HEK293T (cell line): Measurements from ENCODE around the gene TXNRD2.

Experiments used
- CTCF ChIA-PET: fragments of 350-600 bp; formaldehyde crosslinking; extraction: SDS; loops from one replicate; lab custom pipeline; 2021; ENCODE audit warnings: antibody characterized with exemption, inconsistent platforms; lab: Yijun Ruan, JAX
- POLR2A ChIA-PET: fragments of 350-600 bp; formaldehyde crosslinking; extraction: SDS; loops from one replicate; lab custom pipeline; 2020; ENCODE audit warnings: antibody characterized with exemption, inconsistent platforms; lab: Yijun Ruan, JAX
- DNase-seq: peaks from one replicate; pipeline ENCODE4 v3.0.0; 2012; ENCODE audit warnings: mixed read lengths; ENCODE audit errors: extremely low spot score
- ARNT ChIP-seq: fragments of 450-650 bp; IDR thresholded peaks from 2 replicates; pipeline ENCODE4 v1.6.1; 2017; ENCODE audit warnings: mild to moderate bottlenecking
- BHLHE40 ChIP-seq: fragments of 450-650 bp; IDR thresholded peaks from 2 replicates; pipeline ENCODE4 v1.6.1; 2016; ENCODE audit warnings: mild to moderate bottlenecking, moderate library complexity, borderline replicate concordance
- CTBP1 ChIP-seq: fragments of 450-650 bp; IDR thresholded peaks from 2 replicates; pipeline ENCODE4 v1.6.1; 2016; ENCODE audit warnings: borderline replicate concordance
- ELF4 ChIP-seq: fragments of 450-650 bp; IDR thresholded peaks from 2 replicates; pipeline ENCODE4 v1.6.1; 2017; ENCODE audit warnings: antibody characterized with exemption
- FOXA1 ChIP-seq: fragments of 450-650 bp; IDR thresholded peaks from 2 replicates; pipeline ENCODE4 v1.6.1; 2016; ENCODE audit warnings: mild to moderate bottlenecking
- FOXK2 ChIP-seq: fragments of 450-650 bp; IDR thresholded peaks from 2 replicates; pipeline ENCODE4 v1.6.1; 2016; ENCODE audit warnings: mild to moderate bottlenecking
- FOXM1 ChIP-seq: fragments of 450-650 bp; IDR thresholded peaks from 2 replicates; pipeline ENCODE4 v1.6.1; 2017; ENCODE audit warnings: mild to moderate bottlenecking, borderline replicate concordance
- HDGF ChIP-seq: fragments of 450-650 bp; IDR thresholded peaks from 2 replicates; pipeline ENCODE4 v1.6.1; 2017; ENCODE audit warnings: antibody characterized with exemption, borderline replicate concordance
- L3MBTL2 ChIP-seq: fragments of 450-650 bp; conservative IDR thresholded peaks from 2 replicates; pipeline ENCODE4 v1.6.1; 2016; ENCODE audit warnings: mild to moderate bottlenecking
- LEF1 ChIP-seq: fragments of 450-650 bp; IDR thresholded peaks from 2 replicates; pipeline ENCODE4 v1.6.1; 2017; ENCODE audit warnings: mild to moderate bottlenecking, borderline replicate concordance
- NFRKB ChIP-seq: fragments of 450-650 bp; IDR thresholded peaks from 2 replicates; pipeline ENCODE4 v1.6.1; 2016; ENCODE audit warnings: mild to moderate bottlenecking, moderate library complexity
- PKNOX1 ChIP-seq: fragments of 450-650 bp; IDR thresholded peaks from 2 replicates; pipeline ENCODE4 v1.6.1; 2016
- SP1 ChIP-seq: fragments of 450-650 bp; IDR thresholded peaks from 2 replicates; pipeline ENCODE4 v1.6.1; 2017
- SUZ12 ChIP-seq: fragments of 450-650 bp; IDR thresholded peaks from 2 replicates; pipeline ENCODE4 v1.6.1; 2016; ENCODE audit warnings: mild to moderate bottlenecking
- TARDBP ChIP-seq: fragments of 450-650 bp; IDR thresholded peaks from 2 replicates; pipeline ENCODE4 v1.6.1; 2016
- ZNF384 ChIP-seq: fragments of 450-650 bp; IDR thresholded peaks from 2 replicates; pipeline ENCODE4 v1.6.1; 2016

The TXNRD2 gene

GRCh38 chr22:19897726-19898125 is 43.9 kb downstream of the TXNRD2 start:
- DNase-seq, result no peak
- CTCF ChIA-PET, result interaction anchor here (0.7 to 3.1 kb wide), 3 partner anchors 13 to 167 kb away, joined by 3 to 10 read pairs (median 3); no protein-coding TSS in a partner anchor
- TF ChIP-seq CTBP1 (no peak), TARDBP (no peak), HDGF (no peak), SP1 (no peak), ZNF384 (no peak), ELF4 (no peak), LEF1 (no peak), FOXK2 (no peak), BHLHE40 (no peak)
- POLR2A ChIA-PET, result interaction anchor here (1.4 kb wide), 1 partner anchor 42 kb away, joined by 6 read pairs; no protein-coding TSS in a partner anchor

DNA sequence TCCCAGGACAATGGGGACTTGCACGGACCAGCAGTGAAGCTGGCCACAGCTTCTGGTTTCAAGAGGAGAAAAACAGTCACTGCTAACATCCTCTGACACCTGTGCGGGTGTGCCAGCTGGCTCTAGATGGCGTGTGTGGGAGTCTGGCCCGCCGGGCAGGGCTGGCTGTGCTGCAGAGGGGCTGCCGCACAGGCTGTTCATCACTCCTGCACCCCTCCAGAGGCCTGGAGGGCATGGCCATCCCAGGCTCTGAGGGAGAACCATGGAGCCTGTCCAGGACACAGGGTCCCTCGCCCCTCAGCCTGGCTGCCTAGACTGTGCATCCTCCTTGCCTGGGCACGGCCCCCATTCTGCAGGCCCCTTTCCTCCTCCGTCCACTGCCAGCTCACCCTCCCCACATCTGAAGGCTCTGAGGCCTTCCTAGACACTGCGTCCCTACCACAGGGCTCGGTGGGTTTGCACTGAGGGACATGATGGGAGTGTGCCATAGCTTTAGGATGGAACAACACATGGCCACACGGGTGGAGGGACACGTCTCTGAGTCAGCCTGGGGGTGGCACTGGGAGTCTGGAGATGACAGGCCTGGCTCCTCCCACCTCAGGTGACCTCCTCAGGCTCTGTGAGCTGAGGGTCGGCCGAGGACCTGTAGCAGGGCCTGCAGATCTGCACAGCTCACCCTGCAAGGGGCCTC is 44.8 kb downstream of the TXNRD2 start:
- ChIA-PET POLR2A (interaction anchor here (1.2 to 1.4 kb wide), 2 partner anchors 41 kb away, joined by 3 to 6 read pairs; no protein-coding TSS in a partner anchor), CTCF (interaction anchor here (0.7 to 0.9 kb wide), 3 partner anchors 43 to 233 kb away, joined by 3 read pairs; no protein-coding TSS in a partner anchor)
- no peak for DNase-seq
- TF ChIP-seq PKNOX1, result no peak
- no peak for TF ChIP-seq SUZ12
- TF ChIP-seq BHLHE40, result no peak
- TF ChIP-seq SP1, result no peak
- TF ChIP-seq HDGF, result no peak
- TF ChIP-seq NFRKB, result no peak
- TF ChIP-seq ARNT, result no peak
- no peak for TF ChIP-seq LEF1
- TF ChIP-seq FOXM1, result no peak

DNA sequence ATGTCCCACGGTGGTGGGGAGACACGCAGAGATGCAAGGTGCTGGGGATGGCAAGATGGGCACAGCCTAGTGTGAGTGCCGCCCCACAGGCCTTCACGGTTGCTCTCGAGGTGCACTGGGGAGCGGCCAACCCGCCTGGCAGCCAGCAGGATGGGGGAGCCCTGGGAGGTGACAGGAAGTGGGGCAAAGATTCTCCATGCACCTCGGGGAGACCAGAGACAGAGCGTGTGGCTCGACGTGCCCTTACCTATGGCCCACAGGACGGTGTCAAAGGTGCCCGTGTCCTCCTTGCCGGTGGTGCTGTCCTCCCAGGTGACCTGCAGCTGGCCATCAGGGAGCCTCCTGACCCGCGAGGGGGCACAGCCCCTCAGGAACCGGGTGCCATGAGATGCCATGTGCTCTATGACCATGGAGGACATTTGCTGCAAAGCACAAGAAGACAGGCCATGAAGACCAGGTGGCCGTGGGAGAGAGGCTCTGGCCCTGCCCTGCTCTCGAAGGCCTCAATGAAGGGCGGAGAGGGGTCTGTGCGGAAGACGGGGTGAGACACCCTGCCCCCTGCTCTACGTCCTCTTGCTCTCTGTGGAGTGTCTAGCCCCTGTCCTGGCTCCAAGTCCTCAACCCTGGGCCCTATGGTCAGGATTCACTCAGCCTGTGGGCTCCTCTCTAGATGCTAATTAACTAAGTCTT is 46.3 kb downstream of the TXNRD2 start:
- DNase-seq, result no peak
- no peak for TF ChIP-seq TARDBP
- no peak for TF ChIP-seq SUZ12
- TF ChIP-seq LEF1, result no peak
- no peak for TF ChIP-seq NFRKB
- no peak for TF ChIP-seq CTBP1
- TF ChIP-seq SP1, result no peak
- no peak for TF ChIP-seq HDGF
- no peak for TF ChIP-seq FOXK2
- no peak for TF ChIP-seq ZNF384
- no peak for TF ChIP-seq FOXM1
- no peak for TF ChIP-seq BHLHE40
- TF ChIP-seq ARNT, result no peak
- no peak for TF ChIP-seq PKNOX1
- no peak for TF ChIP-seq L3MBTL2
- TF ChIP-seq FOXA1, result no peak
- no peak for TF ChIP-seq ELF4
- ChIA-PET CTCF (no interaction called here), POLR2A (no interaction called here)

DNA sequence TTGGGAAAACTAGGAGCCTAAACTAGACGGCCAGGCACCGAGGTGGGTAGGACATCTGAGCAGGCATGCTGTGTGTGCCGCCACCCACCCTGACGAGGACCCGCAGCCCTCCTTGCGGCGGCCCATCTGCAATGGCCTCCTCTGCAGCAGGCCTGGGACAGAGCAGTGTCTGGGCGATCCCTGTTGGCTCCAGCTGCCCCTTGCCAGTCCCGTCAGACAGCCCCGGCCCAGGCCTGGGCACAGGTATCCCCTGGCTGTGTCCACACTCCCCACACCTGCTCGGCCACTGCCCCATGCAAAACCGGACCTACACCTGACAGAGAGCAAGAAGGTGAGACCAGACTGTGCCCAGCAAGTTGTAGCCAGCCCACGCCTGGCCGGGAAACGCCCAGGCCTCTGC is 48.3 kb downstream of the TXNRD2 start:
- no peak for DNase-seq
- POLR2A ChIA-PET, result no interaction called here
- CTCF ChIA-PET, result no interaction called here
- no peak for TF ChIP-seq SP1
- no peak for TF ChIP-seq BHLHE40
- TF ChIP-seq LEF1, result no peak
- TF ChIP-seq L3MBTL2, result no peak
- no peak for TF ChIP-seq FOXA1
- TF ChIP-seq HDGF, result no peak
- TF ChIP-seq ARNT, result no peak
- TF ChIP-seq NFRKB, result no peak
- TF ChIP-seq FOXM1, result no peak
- TF ChIP-seq CTBP1, result no peak
- no peak for TF ChIP-seq ELF4
- TF ChIP-seq TARDBP, result no peak
- TF ChIP-seq ZNF384, result no peak
- TF ChIP-seq FOXK2, result no peak
- TF ChIP-seq PKNOX1, result no peak
- no peak for TF ChIP-seq SUZ12

- TF ChIP-seq SUZ12 (no peak), NFRKB (no peak), ZNF384 (no peak), HDGF (no peak), CTBP1 (no peak), ARNT (no peak), FOXK2 (no peak), FOXM1 (no peak), SP1 (no peak), PKNOX1 (no peak), LEF1 (no peak), ELF4 (no peak), BHLHE40 (no peak), TARDBP (no peak), L3MBTL2 (no peak), FOXA1 (no peak)
- no peak for DNase-seq
- ChIA-PET POLR2A (no interaction called here), CTCF (no interaction called here)
These were observed 48.7 kb downstream of the TXNRD2 start for GRCh38 chr22:19892925-19893324.
